Transverse colon (tissue), 4 donors: ENCODE measurements around the gene KLRF1. TPM values are rescaled to one million over a fixed set of nuclear protein-coding genes. Genes with fewer than 3 reads are reported as not detected.

Experiments
- DNase-seq: peaks from one replicate; pipeline ENCODE4 v3.0.0-alpha.2; 2019
- H3K27ac ChIP-seq, 4 donors: fragments of 200-600 bp; sonication (generic); 2 replicates each; pipeline ENCODE4 v1.5.1; 2016 to 2018; ENCODE audit warnings: inconsistent platforms in 4 of 4
- H3K27me3 ChIP-seq: fragments of 200-600 bp; sonication (generic); 2 replicates; pipeline ENCODE4 v1.5.1; 2017; ENCODE audit warnings: inconsistent platforms
- H3K36me3 ChIP-seq, 4 donors: fragments of 200-600 bp; sonication (generic); 2 replicates each; pipeline ENCODE4 v1.5.1; 2017 to 2019; ENCODE audit warnings: inconsistent platforms in 4 of 4
- H3K4me1 ChIP-seq, 4 donors: fragments of 200-600 bp; sonication (generic); 2 replicates each; pipeline ENCODE4 v1.5.1; 2017 to 2020; ENCODE audit warnings: inconsistent platforms in 4 of 4
- H3K4me3 ChIP-seq, 4 donors: fragments of 200-600 bp; sonication (generic); 1 replicate in 1 of 4; 2 replicates in 3 of 4; pipeline versions ENCODE4 v1.5.1 to v1.6.1; 2017 to 2019; ENCODE audit warnings: inconsistent platforms in 4 of 4
- H3K9me3 ChIP-seq, 2 donors: fragments of 200-600 bp; sonication (generic); 2 replicates each; pipeline ENCODE4 v1.5.1; 2017 to 2019; ENCODE audit warnings: inconsistent platforms in 2 of 2
- CTCF ChIP-seq, 5 experiments: fragments of 200-600 bp in 3 of 5; fragments of 450-650 bp in 2 of 5; sonication (generic) in 3 of 5; IDR thresholded peaks; 1 replicate in 2 of 5; 2 replicates in 3 of 5; pipeline ENCODE4 v1.5.1; 2016 to 2017; ENCODE audit warnings: antibody characterized with exemption in 5 of 5, inconsistent platforms in 3 of 5, mild to moderate bottlenecking in 2 of 5, moderate library complexity in 1 of 5
- EP300 ChIP-seq: sonication (generic); formaldehyde crosslinking; IDR thresholded peaks from one replicate; pipeline ENCODE4 v1.6.1; 2017; ENCODE audit warnings: antibody characterized with exemption, low read depth
- POLR2A ChIP-seq: fragments of 450-650 bp; IDR thresholded peaks from one replicate; pipeline ENCODE4 v1.6.1; 2016; ENCODE audit warnings: antibody characterized with exemption, mild to moderate bottlenecking, moderate library complexity
- POLR2AphosphoS5 ChIP-seq, 3 donors: sonication (generic); formaldehyde crosslinking; IDR thresholded peaks; one replicate each; pipeline ENCODE4 v1.6.1; 2016; ENCODE audit warnings: antibody characterized with exemption in 3 of 3
- WGBS, 2 donors: methylation state at CpG; one replicate each; pipeline ENCODE4 v1.1.5; 2018; ENCODE audit warnings: low coverage in 1 of 2; 5-methylcytosine and 5-hydroxymethylcytosine counted together
- in situ Hi-C, 4 donors: fragments of 200-750 bp; cut with MboI; loops; one replicate each; pipeline versions ENCODE4 v1.15.0 to v1.15.1; 2017; ENCODE audit warnings: low sequenced_read_pairs in 3 of 4, low pct_ligation_motif_present in 1 of 4, low pct_unique_long_range_greater_than_20kb in 1 of 4
- intact Hi-C: fragments of 100-400 bp; cut with DNase I; formaldehyde crosslinking; loops from one replicate; pipeline ENCODE4 v1.15.1; 2023; ENCODE audit warnings: low total_unique reads
- total RNA-seq, 4 donors: library from RNA; depleted of rRNA; stranded (reverse); fragments of >200 nt; gene quantifications; one replicate each; pipeline ENCODE4 v1.1.0, GENCODE V29; 2016

KLRF1 gene
- total RNA-seq, 4 donors from 2014 or later, result not detected

GRCh38 chr12:9796346-9796745, 30.9 kb upstream of the KLRF1 start:
- Histone ChIP-seq H3K4me1 (peaks cover 0 to 6% (median 0%) of the 10 kb centered on the region in 4 donors), H3K27me3 (no peaks in the 10 kb centered on the region), H3K27ac (peak overlapping the region in 1 of 4 donors; percentile 19), H3K36me3 (no peaks in the 10 kb centered on the region), H3K9me3 (no peaks in the 10 kb centered on the region), H3K4me3 (no peak overlapping the region)
- TF ChIP-seq POLR2A, result no peak
- no peak for TF ChIP-seq EP300
- no peak for TF ChIP-seq POLR2AphosphoS5 (IDR thresholded peaks at IDR 0.05)
- TF ChIP-seq CTCF (IDR thresholded peaks at IDR 0.05), result no peak
- DNase-seq, result no peak
- WGBS, 2 donors, result 85 to 92% methylated on average over 5 of the region's 5 CpGs
- in situ Hi-C loops (loop anchor here in 1 of 4 donors (5.0 kb wide), 1 partner anchor 49 kb away; no protein-coding TSS in a partner anchor), intact Hi-C loops (no loop called here)

- DNase-seq, result no peak
- intact Hi-C loops (no loop called here), in situ Hi-C loops (loop anchor here in 1 of 4 donors (5.0 kb wide), 1 partner anchor 50 kb away; no protein-coding TSS in a partner anchor)
- Histone ChIP-seq H3K9me3 (no peaks in the 10 kb centered on the region), H3K4me1 (peaks cover 0 to 6% (median 0%) of the 10 kb centered on the region in 4 donors), H3K27me3 (no peaks in the 10 kb centered on the region), H3K36me3 (no peaks in the 10 kb centered on the region), H3K4me3 (no peak overlapping the region), H3K27ac (peak overlapping the region in 1 of 4 donors; percentile 19)
- no peak for TF ChIP-seq POLR2A
- no peak for TF ChIP-seq EP300
- no peak for TF ChIP-seq CTCF (IDR thresholded peaks at IDR 0.05)
- 42 to 57% methylated on average over 7 of the region's 7 CpGs for WGBS, 2 donors
These were observed 30.3 kb upstream of the KLRF1 start for GRCh38 chr12:9796971-9797370.

- Histone ChIP-seq H3K36me3 (no peaks in the 10 kb centered on the region), H3K27me3 (no peaks in the 10 kb centered on the region), H3K9me3 (no peaks in the 10 kb centered on the region), H3K27ac (no peak overlapping the region), H3K4me1 (peaks cover 0 to 6% (median 0%) of the 10 kb centered on the region in 4 donors), H3K4me3 (no peak overlapping the region)
- TF ChIP-seq POLR2AphosphoS5 (IDR thresholded peaks at IDR 0.05), result no peak
- no peak for TF ChIP-seq POLR2A
- no peak for TF ChIP-seq EP300
- TF ChIP-seq CTCF (IDR thresholded peaks at IDR 0.05), result peak; percentile 29 to 63 (median 47)
- in situ Hi-C loops, result loop anchor here in 1 of 4 donors (5.0 kb wide), 1 partner anchor 51 kb away; no protein-coding TSS in a partner anchor
- peak; percentile 64 for DNase-seq
- intact Hi-C loops, result no loop called here
- WGBS, 2 donors, result 52 to 55% methylated on average over 6 to 7 of the region's 7 CpGs
These were observed 29.3 kb upstream of the KLRF1 start for GRCh38 chr12:9797722-9798619.

- Histone ChIP-seq H3K36me3 (no peaks in the 10 kb centered on the region), H3K9me3 (no peaks in the 10 kb centered on the region), H3K27ac (no peak overlapping the region), H3K27me3 (no peaks in the 10 kb centered on the region), H3K4me1 (peaks cover 0 to 3% (median 0%) of the 10 kb centered on the region in 4 donors), H3K4me3 (no peak overlapping the region)
- TF ChIP-seq CTCF (IDR thresholded peaks at IDR 0.05), result no peak
- no peak for TF ChIP-seq POLR2AphosphoS5 (IDR thresholded peaks at IDR 0.05)
- no peak for TF ChIP-seq POLR2A
- intact Hi-C loops (no loop called here), in situ Hi-C loops (loop anchor here in 1 of 4 donors (5.0 kb wide), 1 partner anchor 53 kb away; no protein-coding TSS in a partner anchor)
- no peak for DNase-seq
- 45 to 50% methylated on average over 1 of the region's 1 CpG for WGBS, 2 donors
These were observed 27.3 kb upstream of the KLRF1 start for GRCh38 chr12:9799961-9800360.
